DMS 273 treated with DMSO at 0.1 percent for 48 hours (cell line): ENCODE measurements around the gene FAM193A.
"Not testable (repeated sequence)": the region's sequence is repeated elsewhere in the genome, so short reads cannot be mapped to it uniquely, and the experiment has no call there.

ENCODE experiments used
- DNase-seq: peaks from one replicate; lab custom pipeline; 2025; lab: John Stamatoyannopoulos, UW

FAM193A gene

DNA sequence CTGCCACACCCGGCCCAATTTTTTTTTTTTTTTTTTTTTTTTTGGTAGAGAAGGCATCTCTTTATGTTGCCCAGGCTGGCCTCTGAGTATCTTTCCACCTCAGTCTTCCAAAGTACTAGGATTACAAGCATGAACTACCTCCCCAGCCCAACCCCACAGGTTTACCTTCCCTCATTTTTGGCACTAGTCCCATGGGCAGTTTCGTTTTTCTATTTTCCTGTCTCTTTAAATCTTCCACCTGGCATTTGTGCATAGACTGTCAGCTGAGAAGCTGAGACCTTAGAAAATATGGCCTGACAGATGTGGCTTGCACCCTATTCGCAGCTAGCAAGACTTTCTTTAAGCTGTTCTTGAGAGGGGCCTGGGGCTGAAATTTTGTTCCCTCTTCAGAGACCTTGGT, 191.8 kb downstream of the FAM193A start:
- no peak for DNase-seq

DNA sequence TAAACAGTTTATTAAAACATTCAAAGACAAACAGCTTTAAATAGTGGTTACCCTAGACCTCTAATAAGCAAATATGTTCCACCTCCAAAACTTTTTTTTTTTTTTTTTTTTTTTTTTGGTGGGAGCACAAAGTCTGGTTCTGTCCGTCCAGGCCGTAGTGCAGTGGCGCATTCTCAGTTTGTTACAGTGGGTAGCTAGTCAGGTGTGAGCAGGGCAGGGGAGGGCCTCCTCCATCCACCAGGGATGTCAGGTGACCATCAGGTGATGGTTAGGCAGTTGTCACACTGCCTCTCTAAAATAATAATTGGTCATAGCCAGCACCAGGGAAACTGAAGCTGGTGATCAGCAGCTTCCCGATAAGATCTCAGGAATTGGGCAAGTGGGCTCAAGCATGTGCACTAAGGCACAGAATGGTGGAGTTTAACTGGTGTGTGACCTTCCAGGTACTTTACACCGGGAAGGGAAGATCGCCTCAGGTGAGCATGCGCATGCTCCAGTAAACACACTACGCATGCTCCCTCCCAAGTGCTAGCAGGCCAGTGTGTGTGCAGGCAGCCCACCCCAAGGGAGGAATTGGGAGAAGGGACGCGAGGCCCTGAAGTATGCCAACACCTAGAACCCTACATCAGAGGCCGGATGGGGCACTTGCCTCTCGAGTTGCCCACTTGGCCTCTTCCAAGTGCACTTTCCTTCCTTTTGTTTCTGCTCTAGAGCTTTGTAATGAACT, 192.5 kb downstream of the FAM193A start:
- DNase-seq: no peak

DNA sequence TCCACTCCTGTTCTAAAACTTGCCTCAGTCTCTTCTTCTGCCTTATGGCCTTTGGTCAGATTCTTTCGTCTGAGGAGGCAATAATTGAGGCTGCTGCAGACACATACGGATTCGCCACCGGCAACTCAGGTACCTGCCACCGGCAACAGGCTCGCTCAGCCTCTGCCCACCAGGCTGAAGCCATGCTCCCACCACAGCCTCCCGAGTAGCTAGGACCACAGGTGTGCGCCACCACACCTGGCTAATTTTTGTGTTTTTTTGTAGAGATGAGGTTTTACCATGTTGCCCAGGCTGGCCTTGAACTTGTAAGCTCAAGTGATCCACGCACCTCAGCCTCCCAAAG, 193.1 kb downstream of the FAM193A start:
- no peak for DNase-seq

DNA sequence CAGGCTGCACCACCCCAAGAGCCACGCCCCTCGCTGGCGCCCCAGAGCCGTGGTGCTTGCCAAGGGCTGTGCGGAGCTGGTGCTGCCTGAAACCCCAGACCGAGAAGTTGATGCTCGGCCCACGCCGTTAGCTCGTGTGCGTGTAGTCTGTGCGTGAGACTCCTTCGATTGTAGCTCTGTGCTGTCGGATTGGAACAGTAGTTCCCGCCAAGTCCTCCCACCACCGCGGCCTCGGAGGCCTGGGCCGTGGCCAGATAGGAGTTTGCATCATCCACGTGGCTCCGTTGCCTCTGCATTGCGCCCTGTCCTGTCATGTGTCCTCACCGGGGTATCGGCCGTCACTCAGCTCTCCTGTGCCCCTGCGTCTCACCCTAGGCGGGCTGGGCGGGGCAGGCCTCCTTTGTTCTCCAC, 195.5 kb downstream of the FAM193A start:
- DNase-seq: no peak

DNA sequence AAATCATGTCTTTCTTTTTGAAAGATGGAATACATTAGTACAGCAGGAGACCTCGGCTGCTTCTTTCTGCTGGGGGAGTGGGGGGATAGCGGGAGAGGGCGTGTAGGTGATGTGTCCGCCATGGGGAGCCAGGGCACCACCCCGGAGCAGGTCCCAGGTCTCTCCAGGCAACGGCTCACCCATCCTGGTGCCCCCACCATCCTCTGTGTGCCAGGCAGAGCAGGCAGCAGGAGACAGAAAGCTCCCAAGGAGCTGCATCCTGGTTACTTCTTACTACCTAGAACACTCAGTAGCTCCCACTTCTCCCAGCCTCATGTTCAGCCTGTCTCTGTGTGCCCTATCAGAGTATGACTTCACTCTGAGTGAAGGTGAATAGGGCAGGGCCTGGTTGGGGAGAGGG, 196.1 kb downstream of the FAM193A start:
- no peak for DNase-seq

DNA sequence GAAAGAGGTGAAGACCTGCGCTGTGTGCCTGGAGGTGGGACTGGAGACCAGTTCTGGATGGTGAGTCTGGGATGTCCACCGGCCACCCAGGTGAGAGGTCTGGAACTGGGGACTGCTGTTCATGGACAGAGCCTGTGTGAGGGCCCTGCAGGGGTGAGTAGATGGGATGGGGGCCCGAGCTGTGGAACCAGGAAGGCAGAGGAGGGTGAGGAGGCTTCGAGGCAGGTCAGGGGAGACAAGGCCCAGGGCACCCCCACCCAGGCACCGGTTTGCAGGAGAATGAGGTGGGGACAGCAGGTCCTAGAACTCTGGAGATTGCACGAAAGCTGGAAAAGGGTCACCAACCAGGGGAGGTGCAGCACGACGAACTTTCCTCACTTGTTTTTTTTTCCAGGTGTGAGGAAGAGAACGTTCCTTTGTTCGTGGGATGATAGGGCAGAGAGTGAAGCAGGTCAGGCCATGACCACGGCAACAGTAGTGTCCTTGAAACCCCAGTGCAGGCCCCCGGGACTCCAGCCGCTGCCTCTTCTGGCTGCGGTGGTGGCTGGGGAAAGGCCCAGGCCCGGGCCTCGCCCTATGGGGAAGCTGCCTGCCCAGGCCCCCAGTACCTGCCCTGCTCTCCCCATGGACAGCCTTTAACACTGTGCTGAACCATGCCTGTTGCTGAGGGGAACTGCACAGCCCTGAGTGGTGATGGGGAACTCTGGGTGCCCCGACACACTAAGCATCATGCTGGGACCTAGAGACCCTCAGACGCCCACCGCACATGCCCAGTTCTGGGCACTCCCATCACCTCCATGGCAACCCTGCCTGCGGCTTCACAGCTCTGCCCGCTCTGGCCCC, 196.8 kb downstream of the FAM193A start:
- DNase-seq: no peak

DNA sequence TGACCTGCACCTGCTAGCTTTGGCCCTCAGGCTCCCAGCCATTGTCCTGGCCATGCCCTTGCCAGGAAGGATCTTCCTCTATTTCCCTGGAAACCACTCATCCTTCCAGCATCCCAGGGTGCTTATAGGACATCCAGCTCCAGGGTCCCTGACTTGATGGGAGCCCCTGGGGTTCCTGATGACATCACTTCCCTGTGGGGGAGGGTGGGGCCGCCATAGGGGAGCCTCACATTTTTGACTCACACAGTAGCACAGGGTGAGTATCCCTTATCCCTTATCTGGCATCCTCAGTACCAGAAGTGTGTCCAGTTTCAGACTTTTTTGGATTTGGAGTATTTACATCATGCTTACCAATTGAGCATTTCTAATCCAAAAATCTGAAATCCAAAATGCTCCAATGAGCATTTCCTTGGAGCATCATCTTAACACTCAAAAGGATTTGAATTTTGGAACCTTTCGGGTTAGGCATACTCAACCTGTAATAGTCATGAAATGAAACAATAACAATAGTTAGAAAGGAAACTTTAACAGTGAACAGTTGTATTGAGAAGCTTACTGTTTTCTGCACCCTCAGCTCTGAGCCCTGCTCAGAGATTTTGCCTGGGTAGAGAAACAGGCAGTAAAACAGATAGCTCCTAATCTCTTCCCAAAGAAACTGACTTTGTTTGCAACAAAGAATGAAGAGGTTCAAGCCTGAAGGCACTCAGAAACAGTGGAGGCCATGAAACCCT, 197.6 kb downstream of the FAM193A start:
- no peak for DNase-seq

DNA sequence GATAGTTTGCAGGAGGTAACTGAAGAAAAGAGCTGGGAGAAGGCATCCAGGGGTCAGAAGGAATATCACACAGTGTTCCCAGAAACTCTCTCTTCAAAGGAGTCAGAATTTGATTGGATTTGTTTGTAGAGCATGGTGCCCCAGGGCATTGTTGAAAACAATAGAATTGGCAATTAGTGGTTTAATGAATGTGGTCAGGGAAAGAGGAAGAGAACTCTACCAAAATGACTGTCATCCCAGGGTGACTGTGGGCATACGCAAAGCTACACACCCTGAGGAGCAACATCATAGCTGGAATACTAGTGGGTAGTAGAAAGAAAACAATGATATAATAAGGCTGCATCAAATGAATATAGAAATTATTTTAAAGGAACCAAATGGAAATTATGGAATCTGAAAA, 198.2 kb downstream of the FAM193A start:
- no peak for DNase-seq

DNA sequence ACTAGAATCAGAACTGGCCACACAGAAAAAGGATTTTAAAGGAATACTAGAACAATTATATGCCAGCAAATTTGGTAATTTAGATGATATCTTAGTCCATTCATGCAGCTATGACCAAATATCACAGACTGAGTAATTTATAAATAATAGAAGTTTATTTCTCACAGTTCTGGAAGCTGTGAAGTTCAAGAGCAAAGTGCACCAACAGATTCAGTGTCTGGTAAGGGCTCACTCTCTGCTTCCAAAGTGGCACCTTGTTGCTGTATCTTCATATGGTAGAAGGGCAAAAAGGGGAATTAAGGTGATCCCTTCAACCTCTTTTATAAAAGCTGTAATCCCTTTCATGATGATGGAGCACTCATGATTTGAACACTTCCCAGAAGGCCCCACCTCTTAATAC, 199.4 kb downstream of the FAM193A start:
- no peak for DNase-seq

DNA sequence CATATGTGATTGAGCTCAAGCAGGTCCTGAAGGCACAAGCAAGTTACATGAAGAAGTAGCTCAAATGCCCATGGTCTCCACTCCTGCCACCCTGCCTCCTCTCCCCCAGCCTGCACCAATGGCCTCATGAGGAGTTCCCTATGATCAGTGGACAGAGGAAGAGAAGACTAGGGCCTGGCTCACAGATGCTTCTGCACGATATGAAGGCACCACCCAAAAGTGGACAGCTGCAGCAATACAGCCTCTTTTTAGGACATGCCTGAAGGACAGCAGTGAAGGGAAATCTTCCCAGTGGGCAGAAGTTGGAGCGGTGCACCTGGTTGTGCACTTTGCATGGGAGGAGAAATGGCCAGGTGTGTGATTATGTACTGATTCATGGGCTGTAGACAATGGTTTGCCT, 201.8 kb downstream of the FAM193A start:
- DNase-seq: not testable (repeated sequence)

DNA sequence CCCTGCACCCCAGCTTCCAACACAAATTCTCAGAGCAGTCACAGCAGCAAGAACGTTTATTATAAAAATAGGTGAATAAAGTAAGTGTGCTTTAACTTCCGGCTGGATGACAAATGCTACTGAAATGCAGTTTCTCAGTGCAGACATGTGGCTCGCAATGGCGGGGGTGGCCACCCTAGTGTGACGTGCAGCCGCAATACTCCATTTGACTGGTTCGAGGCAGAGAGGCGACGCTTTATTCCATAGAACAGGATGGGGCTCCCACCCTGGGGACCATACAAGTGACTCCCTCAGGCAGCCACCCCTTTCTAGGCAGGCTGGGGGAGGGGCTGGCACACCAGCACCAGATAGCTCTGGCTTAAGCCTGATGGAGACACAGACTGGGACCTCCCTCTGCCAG, 205.2 kb downstream of the FAM193A start:
- DNase-seq: no peak

DNA sequence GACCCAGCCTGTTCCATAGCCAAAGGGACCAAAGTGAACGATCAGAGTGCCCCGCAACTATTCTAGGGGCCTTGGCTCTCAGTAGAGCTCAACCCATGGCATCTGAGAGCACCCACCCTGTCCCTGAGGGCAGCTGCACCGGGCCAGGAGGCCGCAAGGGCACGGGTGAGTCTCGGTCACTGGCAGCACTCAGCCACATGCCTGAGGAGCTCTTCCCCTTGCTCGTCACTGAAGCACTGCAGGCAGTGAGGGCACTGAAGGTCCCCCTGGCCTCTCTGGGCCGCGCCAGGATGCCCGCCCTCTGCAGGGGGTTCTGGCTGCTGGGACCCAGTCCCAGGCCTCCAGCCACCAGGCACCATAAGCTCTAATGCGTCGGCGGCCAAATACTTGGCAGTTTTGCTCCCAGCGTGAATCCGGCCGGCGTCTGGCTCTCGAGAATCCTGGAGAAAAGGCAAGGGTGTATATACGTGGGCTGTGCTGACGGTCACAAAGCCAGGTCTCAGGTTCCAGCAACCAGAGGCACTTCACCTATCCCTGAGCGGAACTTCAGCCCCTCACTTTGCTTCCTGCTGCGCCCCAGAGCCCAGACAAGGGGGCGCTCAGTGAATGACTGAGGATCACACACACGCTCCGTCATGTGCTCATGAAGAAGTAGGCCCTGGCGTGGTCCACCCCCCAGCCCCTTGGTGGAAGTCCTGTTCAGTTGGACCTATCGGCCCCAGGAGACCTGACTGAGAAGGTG, 205.8 kb downstream of the FAM193A start:
- DNase-seq: no peak

DNA sequence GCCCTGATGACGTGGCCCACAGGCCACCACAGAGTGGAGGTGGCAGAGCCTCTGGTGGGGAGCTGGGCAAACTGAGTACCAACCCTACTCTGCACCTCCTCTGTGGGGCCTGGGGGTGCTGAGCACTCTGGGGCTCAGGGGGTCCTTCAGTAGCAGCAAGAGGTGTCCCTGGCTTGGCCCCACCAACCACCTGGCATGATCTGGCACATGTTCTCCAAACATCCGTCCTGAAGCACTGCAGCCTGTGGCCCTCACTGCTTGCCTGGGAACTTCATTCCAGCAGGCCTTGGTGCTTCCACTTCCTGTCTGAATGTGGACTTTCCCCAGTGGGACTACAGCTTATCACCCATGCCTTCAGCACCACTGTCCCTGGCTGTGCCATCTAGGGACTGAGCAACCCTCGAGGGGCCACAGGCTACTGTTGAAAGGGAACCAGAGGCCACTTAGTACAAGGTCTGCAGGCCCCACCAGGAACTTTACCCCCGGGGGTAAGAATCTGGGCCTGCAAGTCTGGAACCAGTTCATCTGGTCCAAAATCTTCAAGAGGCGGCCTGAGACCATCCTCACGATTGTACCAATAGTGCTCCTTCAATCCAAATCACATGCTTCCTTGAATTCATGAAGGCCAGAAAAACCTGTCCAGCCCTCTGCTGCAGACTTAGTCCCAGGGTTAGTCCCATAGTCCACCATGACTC, 206.5 kb downstream of the FAM193A start:
- no peak for DNase-seq

DNA sequence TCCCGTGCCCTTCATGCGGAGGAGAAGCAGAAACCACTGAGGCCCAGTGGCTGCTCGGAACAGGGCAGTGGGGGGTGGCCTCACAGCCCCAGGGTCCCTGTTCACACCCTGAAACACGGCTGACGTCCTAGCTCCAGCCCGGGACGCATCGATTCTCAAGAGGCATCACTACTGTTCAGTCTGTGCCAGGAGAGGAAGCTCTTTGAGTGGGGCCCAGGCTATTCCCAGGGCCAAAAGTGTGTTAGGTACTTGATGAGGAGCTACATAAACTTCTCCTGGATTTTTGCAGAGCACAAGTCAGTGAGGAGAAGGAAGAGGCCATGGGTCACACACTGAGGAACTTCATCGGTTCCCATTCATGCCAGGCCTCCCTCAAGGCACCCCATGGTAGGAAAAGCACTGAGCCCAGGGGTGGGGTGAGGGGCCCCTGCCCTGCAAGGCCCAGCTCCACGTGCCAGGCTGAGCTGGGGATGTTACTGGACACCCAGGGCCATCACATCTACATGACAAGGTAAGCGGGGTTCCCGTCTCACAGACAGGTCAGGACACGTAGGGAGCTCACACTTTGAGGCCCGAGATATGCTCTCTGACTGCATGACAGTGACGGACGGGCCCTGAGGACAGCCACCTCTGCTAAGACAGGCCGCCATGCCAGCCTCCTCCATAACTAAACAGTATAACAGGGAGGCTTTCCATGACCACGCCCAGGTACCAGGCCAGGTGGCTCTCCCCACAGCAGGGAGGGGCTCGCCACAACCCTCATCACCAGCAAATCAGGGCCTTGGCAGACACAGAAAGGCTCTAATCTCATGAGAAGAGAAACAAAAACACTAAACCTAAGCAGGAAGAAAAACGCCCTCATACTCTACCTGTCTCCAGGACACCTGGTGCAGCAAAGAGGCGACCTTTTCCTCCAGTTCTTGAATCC, 207.3 kb downstream of the FAM193A start:
- no peak for DNase-seq

DNA sequence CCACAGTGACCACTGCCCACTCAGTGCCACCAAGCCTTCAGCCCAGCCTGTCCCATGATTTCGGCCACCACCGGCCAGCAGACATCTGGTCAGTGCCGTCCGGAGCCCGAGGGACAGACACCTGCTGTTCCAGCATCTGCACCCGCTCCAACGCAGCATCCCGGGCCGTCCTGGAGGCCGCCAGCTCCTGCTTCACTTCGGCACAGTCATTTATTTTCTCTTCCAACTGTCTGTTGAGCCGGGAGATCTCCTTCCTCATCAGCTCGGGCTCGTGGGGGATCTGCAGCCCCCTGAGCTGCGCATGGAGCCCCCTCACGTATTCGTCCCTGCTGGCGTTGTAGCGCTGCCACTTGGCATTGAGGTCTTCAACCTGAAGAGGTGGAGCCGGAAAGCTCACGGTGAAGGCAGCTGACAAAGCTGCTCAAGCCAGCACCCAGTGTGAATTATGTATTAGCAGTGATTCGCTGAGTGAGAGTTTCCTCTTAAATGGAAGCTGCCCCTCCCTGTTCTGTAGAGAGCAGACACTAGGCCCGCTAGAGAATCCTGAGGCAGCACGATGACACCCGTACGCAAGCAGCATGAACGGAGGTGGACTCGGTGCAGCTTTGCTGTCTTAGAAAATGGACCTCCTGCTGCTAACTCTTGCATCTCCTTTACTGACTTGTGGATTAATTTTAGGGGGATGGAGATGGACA, 208.3 kb downstream of the FAM193A start:
- DNase-seq: no peak

DNA sequence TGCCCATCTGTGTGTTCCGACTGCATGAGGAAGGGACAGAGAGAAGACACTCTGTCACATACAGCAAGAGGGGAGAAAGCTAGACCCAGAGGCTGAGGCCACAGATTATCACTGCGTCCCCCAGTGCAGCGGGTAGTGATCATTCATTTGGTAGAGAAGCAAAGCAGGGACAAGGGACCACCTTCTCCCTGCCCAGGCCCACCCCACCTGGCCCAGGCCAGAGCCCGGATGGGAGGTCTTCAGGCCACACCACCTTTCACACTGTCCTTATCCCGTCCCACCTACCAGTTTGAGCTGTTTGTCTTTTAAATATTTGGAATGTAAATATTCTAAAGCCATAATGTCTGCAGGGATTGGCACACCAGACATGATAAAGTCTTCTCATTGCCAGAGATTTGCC, 209.1 kb downstream of the FAM193A start:
- no peak for DNase-seq

DNA sequence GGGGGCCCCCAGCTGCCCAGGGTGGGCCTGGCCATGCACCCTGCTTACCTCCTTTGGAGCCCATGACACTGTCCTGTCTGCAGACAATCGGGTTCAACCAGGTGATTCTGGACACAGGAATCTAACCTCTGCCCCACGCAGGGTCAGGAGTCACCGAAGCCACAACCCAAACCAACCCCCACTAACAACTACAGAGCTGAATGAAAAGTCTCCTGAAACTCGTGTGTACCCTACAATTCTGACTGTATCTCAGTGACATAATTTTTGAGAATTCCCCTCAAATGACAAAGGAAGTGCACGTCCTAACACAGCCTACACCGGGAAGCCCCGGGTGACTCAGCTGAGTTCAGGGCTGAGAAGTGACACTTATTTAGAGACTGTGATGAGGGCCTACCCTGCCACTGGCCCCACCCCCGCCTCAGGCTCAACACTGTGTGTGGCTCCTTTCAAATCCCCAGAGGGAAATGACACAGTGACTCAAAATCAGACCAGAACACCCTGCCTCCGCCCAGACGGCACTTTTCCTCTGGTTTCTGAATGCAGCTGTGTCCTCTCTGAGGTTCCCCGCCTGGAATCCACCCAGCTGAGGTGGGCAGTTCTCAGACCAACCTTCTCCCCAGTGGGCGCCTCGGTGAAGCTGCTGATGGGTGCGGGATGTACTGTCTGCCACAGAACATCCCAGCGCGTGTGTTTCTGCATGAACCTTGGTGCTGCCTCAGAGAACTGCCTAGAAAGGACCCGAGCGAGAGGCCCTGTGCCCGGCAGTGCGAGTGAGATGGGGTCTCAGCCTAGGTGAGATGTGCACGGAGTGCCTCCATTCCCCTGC, 209.7 kb downstream of the FAM193A start:
- no peak for DNase-seq

DNA sequence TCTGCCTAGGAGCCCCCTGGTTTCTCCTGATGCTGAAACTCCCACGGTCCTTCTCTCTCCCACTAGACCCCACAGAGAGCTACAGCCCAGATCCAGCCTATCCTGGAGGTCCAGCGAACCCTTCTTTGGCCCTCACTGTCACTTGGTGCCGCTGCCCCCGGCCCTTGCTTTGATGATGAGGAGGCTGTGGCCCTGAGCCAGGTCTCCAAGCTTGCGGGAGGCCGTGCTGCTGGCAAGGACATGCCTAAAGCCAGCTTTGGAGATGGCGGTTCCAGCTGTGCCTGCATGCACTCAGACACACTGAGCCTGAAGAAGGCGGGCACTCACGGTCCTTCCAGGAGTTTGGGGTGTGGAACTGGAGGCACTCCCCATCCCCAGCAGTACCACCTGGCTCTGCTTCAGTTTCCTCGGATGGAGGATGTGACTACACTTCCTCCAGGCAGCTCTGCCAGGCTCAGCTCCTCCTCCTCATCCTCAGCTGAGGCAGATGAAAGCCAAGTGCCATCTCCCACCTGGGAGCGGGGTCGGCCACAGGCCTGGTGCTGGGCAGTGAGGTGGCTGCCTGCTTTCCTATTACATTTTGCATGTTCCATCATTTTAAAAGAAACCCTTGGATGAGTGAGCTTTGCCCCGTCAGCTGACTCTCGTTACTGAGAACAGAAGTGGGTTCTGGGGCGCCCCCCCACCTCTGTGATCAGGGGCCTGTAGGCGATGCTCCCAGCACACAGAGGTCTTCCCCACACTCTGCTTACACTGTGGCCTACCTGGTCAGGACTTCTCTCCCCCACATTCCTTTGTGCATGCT, 210.6 kb downstream of the FAM193A start:
- DNase-seq: no peak
